HCT116 (cell line): ENCODE measurements around the gene DIO3. TPM values are rescaled to one million over a fixed set of nuclear protein-coding genes. Genes with fewer than 3 reads are reported as not detected.

Experiments
- ATAC-seq: fragments of 200-7000 bp; cut with Tn5 transposase; 2 replicates; pipeline ENCODE4 v1.9.1; 2020; ENCODE audit warnings: mild to moderate bottlenecking, moderate library complexity
- BruUV-seq: library from RNA; stranded (reverse); fragments of 400-500 nt; replicated peaks from 2 replicates; lab custom pipeline; 2021; lab: Mats Ljungman, UMichigan
- CTCF ChIA-PET: fragments of 300-600 bp; sonication (Branson Sonifier 250); formaldehyde crosslinking; loops from one replicate; lab custom pipeline; 2021; ENCODE audit warnings: antibody characterized with exemption; lab: Charles Lee
- POLR2A ChIA-PET: fragments of 300-600, 350-600 bp; sonication (Branson Sonifier 250); formaldehyde crosslinking; loops from one replicate; lab custom pipeline; 2021; ENCODE audit warnings: antibody characterized with exemption; lab: Charles Lee
- RAD21 ChIA-PET, 2 experiments: fragments of 300-600 bp; sonication (Branson Sonifier 250); formaldehyde crosslinking; loops; one replicate each; lab custom pipeline; 2023; ENCODE audit warnings: low total read pairs in 2 of 2; ENCODE audit not compliant: uncharacterized antibody in 2 of 2, unreplicated experiment in 2 of 2, low non-redundant PET in 1 of 2; lab: Charles Lee
- DNase-seq: peaks from one replicate; pipeline ENCODE4 v3.0.0-alpha.2; 2010; ENCODE audit warnings: low read depth, low spot score
- H2AFZ ChIP-seq: fragments of 200-600 bp; shearing (Covaris generic), sonication (generic); 2 replicates; pipeline ENCODE4 v1.6.1; 2017; ENCODE audit warnings: low read depth, mixed run types, mixed read lengths, antibody characterized with exemption, low read length; ENCODE audit not compliant: poor library complexity, severe bottlenecking
- H3K27ac ChIP-seq: 2 replicates; pipeline ENCODE4 v1.5.1; 2012; ENCODE audit warnings: low read depth, low read length
- H3K27me3 ChIP-seq: fragments of 200-600 bp; sonication (generic); 2 replicates; pipeline ENCODE4 v1.6.1; 2016; ENCODE audit warnings: mixed run types, low read length, mixed read lengths; ENCODE audit not compliant: insufficient read depth
- H3K36me3 ChIP-seq, 2 experiments: fragments of 200-500 bp in 1 of 2; fragments of 200-600 bp in 1 of 2; sonication (Bioruptor generic) in 1 of 2; sonication (generic) in 1 of 2; 2 replicates each; pipeline versions ENCODE4 v1.5.1 to v1.6.1; 2014 to 2016; ENCODE audit warnings: low read length in 2 of 2, inconsistent platforms in 1 of 2, mixed read lengths in 1 of 2, mixed run types in 1 of 2; ENCODE audit not compliant: insufficient read depth in 2 of 2, control insufficient read depth in 1 of 2
- H3K4me1 ChIP-seq, 2 experiments: fragments of 200-600 bp in 1 of 2; sonication (generic) in 1 of 2; 2 replicates each; pipeline versions ENCODE4 v1.5.1 to v1.6.1; 2012 to 2017; ENCODE audit warnings: low read length in 2 of 2, inconsistent platforms in 1 of 2, mild to moderate bottlenecking in 1 of 2, mixed read lengths in 1 of 2, mixed run types in 1 of 2, moderate library complexity in 1 of 2; ENCODE audit not compliant: insufficient read depth in 2 of 2, control insufficient read depth in 1 of 2
- H3K4me2 ChIP-seq: fragments of 200-600 bp; sonication (generic); 2 replicates; pipeline ENCODE4 v1.6.1; 2017; ENCODE audit warnings: mixed run types, low read length, mixed read lengths
- H3K4me3 ChIP-seq, 2 experiments: fragments of 200-600 bp in 1 of 2; sonication (generic) in 1 of 2; replicated peaks in 1 of 2; 2 replicates each; pipeline ENCODE4 v1.5.1; 2011 to 2016; ENCODE audit warnings: low read length in 2 of 2, control low read depth in 1 of 2, low read depth in 1 of 2, mild to moderate bottlenecking in 1 of 2, mixed read lengths in 1 of 2, mixed run types in 1 of 2
- H3K79me2 ChIP-seq: fragments of 200-600 bp; sonication (generic); 2 replicates; pipeline ENCODE4 v1.6.1; 2017; ENCODE audit warnings: mild to moderate bottlenecking, mixed run types, low read length, moderate library complexity, mixed read lengths; ENCODE audit not compliant: insufficient read depth
- H3K9ac ChIP-seq: fragments of 200-600 bp; sonication (generic); 2 replicates; pipeline ENCODE4 v1.6.1; 2016; ENCODE audit warnings: low read length, mixed read lengths
- H3K9me2 ChIP-seq: fragments of 200-600 bp; sonication (generic), shearing (Covaris generic); 2 replicates; pipeline ENCODE4 v1.6.1; 2017; ENCODE audit warnings: mixed run types, mild to moderate bottlenecking, moderate library complexity; ENCODE audit not compliant: insufficient read depth
- H3K9me3 ChIP-seq, 2 experiments: fragments of 200-500 bp in 1 of 2; fragments of 200-600 bp in 1 of 2; sonication (Bioruptor generic) in 1 of 2; sonication (generic) in 1 of 2; 2 replicates each; pipeline ENCODE4 v1.6.1; 2014 to 2017; ENCODE audit warnings: low read length in 2 of 2, mixed read lengths in 2 of 2, inconsistent platforms in 1 of 2, low read depth in 1 of 2, mild to moderate bottlenecking in 1 of 2, mixed run types in 1 of 2, moderate library complexity in 1 of 2; ENCODE audit not compliant: control insufficient read depth in 1 of 2, insufficient read depth in 1 of 2
- H4K20me1 ChIP-seq: fragments of 200-600 bp; sonication (generic), shearing (Covaris generic); 2 replicates; pipeline ENCODE4 v1.6.1; 2017; ENCODE audit warnings: mixed run types, mild to moderate bottlenecking, moderate library complexity; ENCODE audit not compliant: insufficient read depth
- CBX3 ChIP-seq: IDR thresholded peaks from 2 replicates; pipeline ENCODE4 v1.6.1; 2012; ENCODE audit warnings: low read depth
- CEBPB ChIP-seq: IDR thresholded peaks from 2 replicates; pipeline ENCODE4 v1.6.1; 2012; ENCODE audit warnings: low read depth
- FOSL1 ChIP-seq: IDR thresholded peaks from 2 replicates; pipeline ENCODE4 v1.6.1; 2012; ENCODE audit warnings: low read depth
- MAX ChIP-seq: IDR thresholded peaks from 2 replicates; pipeline ENCODE4 v1.6.1; 2012
- POLR2A ChIP-seq: IDR thresholded peaks from 2 replicates; pipeline ENCODE4 v1.7.0; 2011; ENCODE audit warnings: borderline replicate concordance; ENCODE audit not compliant: insufficient read depth, insufficient read length; ENCODE audit errors: extremely low read depth
- POLR2AphosphoS5 ChIP-seq: IDR thresholded peaks from 2 replicates; pipeline ENCODE4 v1.6.1; 2011; ENCODE audit warnings: mild to moderate bottlenecking, low read depth, low read length, moderate library complexity
- SIN3A ChIP-seq: IDR thresholded peaks from 2 replicates; pipeline ENCODE4 v1.6.1; 2012; ENCODE audit warnings: low read depth
- SRF ChIP-seq: IDR thresholded peaks from 2 replicates; pipeline ENCODE4 v1.6.1; 2012; ENCODE audit warnings: low read depth
- intact Hi-C: fragments of 100-400 bp; cut with micrococcal nuclease; formaldehyde crosslinking; loops from 2 replicates; pipeline ENCODE4 v1.10.0; 2022
- total RNA-seq: library from RNA; stranded (reverse); gene quantifications from one replicate; pipeline ENCODE4 v1.2.1, GENCODE V29; 2021; ENCODE audit not compliant: unreplicated experiment

DIO3 gene
- total RNA-seq, 1 experiment from 2014 or later, result 0.34 TPM

- Histone ChIP-seq H3K4me2 (no peak overlapping the region), H3K27me3 (peaks cover 13% of the 10 kb centered on the region; the same call in 1 of the 2 replicates), H3K27ac (no peak overlapping the region), H3K4me1 (no peaks in the 10 kb centered on the region), H4K20me1 (no peaks in the 10 kb centered on the region), H3K9me2 (no peaks in the 10 kb centered on the region), H3K9ac (no peak overlapping the region), H3K79me2 (no peaks in the 10 kb centered on the region), H3K4me3 (no peak overlapping the region), H3K9me3 (no peaks in the 10 kb centered on the region), H2AFZ (no peak overlapping the region), H3K36me3 (no peaks in the 10 kb centered on the region)
- intact Hi-C loops, result no loop called here
- no peak for DNase-seq
- TF ChIP-seq POLR2A (no peak), CBX3 (no peak), SRF (no peak), FOSL1 (no peak)
- ChIA-PET RAD21 (no interaction called here), CTCF (no interaction called here), POLR2A (no interaction called here)
- no peak for ATAC-seq
- BruUV-seq, result no TSS peak
Observed at GRCh38 chr14:101585211-101585610, 23.9 kb downstream of the DIO3 start.

- CTCF ChIA-PET, result no interaction called here
- no peak for TF ChIP-seq SRF
- no peak for TF ChIP-seq POLR2AphosphoS5
- no peak for TF ChIP-seq CBX3
- no peak for TF ChIP-seq SIN3A
- TF ChIP-seq MAX, result no peak
- no peak for TF ChIP-seq CEBPB
- no peaks in the 10 kb centered on the region for H3K79me2 ChIP-seq
- no peaks in the 10 kb centered on the region for H3K9me3 ChIP-seq
- H3K9me2 ChIP-seq, result no peaks in the 10 kb centered on the region
- POLR2A ChIA-PET, result no interaction called here
- no TSS peak for BruUV-seq
- no peak overlapping the region for H3K4me3 ChIP-seq
- no peaks in the 10 kb centered on the region for H3K27me3 ChIP-seq
- RAD21 ChIA-PET, result no interaction called here
- ATAC-seq (no peak), DNase-seq (no peak)
- no peak overlapping the region for H2AFZ ChIP-seq
- H3K4me2 ChIP-seq, result no peak overlapping the region
- no peaks in the 10 kb centered on the region for H4K20me1 ChIP-seq
- H3K36me3 ChIP-seq, result no peaks in the 10 kb centered on the region
- no peaks in the 10 kb centered on the region for H3K4me1 ChIP-seq
- intact Hi-C loops, result no loop called here
- no peak overlapping the region for H3K9ac ChIP-seq
- no peak overlapping the region; the same call in 1 of the 2 replicates for H3K27ac ChIP-seq
Observed at GRCh38 chr14:101586531-101587430, 25.5 kb downstream of the DIO3 start.
